AG04450 (cell line): Measurements from ENCODE around the gene EPHA4. TPM values are rescaled to one million over a fixed set of nuclear protein-coding genes. Genes with fewer than 3 reads are reported as not detected.

ENCODE experiments used
- CTCF ChIA-PET: fragments of 300-600, 350-600 bp; formaldehyde crosslinking; extraction: SDS; loops from one replicate; lab custom pipeline; 2022; ENCODE audit warnings: antibody characterized with exemption, inconsistent platforms; lab: Charles Lee
- POLR2A ChIA-PET: fragments of 350-600 bp; formaldehyde crosslinking; extraction: SDS; loops from one replicate; lab custom pipeline; 2021; ENCODE audit warnings: antibody characterized with exemption, inconsistent platforms; lab: Yijun Ruan, JAX
- DNase-seq: peaks from one replicate; pipeline ENCODE4 v3.0.0-alpha.2; 2011; ENCODE audit warnings: low read depth, low spot score
- H3K27ac ChIP-seq: one replicate; pipeline ENCODE4 v1.5.1; 2012; ENCODE audit warnings: low read depth, low read length, control low read depth
- H3K27me3 ChIP-seq: one replicate; pipeline ENCODE4 v1.6.0; 2012; ENCODE audit warnings: low read length; ENCODE audit not compliant: control insufficient read depth, insufficient read depth
- H3K4me3 ChIP-seq: 2 replicates; pipeline ENCODE4 v1.5.1; 2011; ENCODE audit warnings: mild to moderate bottlenecking, low read depth, low read length, control low read depth
- H3K9me3 ChIP-seq: 2 replicates; pipeline ENCODE4 v1.5.1; 2012; ENCODE audit warnings: low read length; ENCODE audit not compliant: control insufficient read depth, insufficient read depth
- CTCF ChIP-seq: IDR thresholded peaks from 2 replicates; pipeline ENCODE4 v1.5.1; 2011; ENCODE audit warnings: low read depth, low read length, control low read depth, inconsistent platforms
- polyA plus RNA-seq: library from polyadenylated mRNA; depleted of rRNA; stranded (reverse); fragments of >200 nt; gene quantifications from 2 replicates; pipeline ENCODE4 v1.2.3, GENCODE V29; 2011

The EPHA4 gene
- polyA plus RNA-seq, 1 experiment, result 37.9 TPM

- TF ChIP-seq CTCF, result no peak
- no peak overlapping the region for H3K27ac ChIP-seq
- H3K4me3 ChIP-seq, result no peak overlapping the region
- H3K27me3 ChIP-seq, result no peaks in the 10 kb centered on the region
- no peak for DNase-seq
- POLR2A ChIA-PET, result no interaction called here
- CTCF ChIA-PET, result no interaction called here
- no peaks in the 10 kb centered on the region for H3K9me3 ChIP-seq
Observed at GRCh38 chr2:221450280-221450679, 121.8 kb downstream of the EPHA4 start.

GRCh38 chr2:221449406-221449805 is 122.7 kb downstream of the EPHA4 start:
- no peak for TF ChIP-seq CTCF
- Histone ChIP-seq H3K9me3 (no peaks in the 10 kb centered on the region), H3K4me3 (no peak overlapping the region), H3K27ac (no peak overlapping the region), H3K27me3 (no peaks in the 10 kb centered on the region)
- CTCF ChIA-PET, result interaction anchor here (0.5 kb wide), 1 partner anchor 1613 kb away, joined by 3 read pairs; no protein-coding TSS in a partner anchor
- DNase-seq, result no peak
- POLR2A ChIA-PET, result no interaction called here

- no peak overlapping the region for H3K27ac ChIP-seq
- ChIA-PET CTCF (interaction anchor here (0.5 kb wide), 1 partner anchor 1613 kb away, joined by 3 read pairs; no protein-coding TSS in a partner anchor), POLR2A (no interaction called here)
- TF ChIP-seq CTCF, result no peak
- no peaks in the 10 kb centered on the region for H3K9me3 ChIP-seq
- no peaks in the 10 kb centered on the region for H3K27me3 ChIP-seq
- no peak for DNase-seq
- H3K4me3 ChIP-seq, result no peak overlapping the region
Observed at GRCh38 chr2:221448844-221449390, 123.2 kb downstream of the EPHA4 start.

GRCh38 chr2:221448057-221448843 is 123.9 kb downstream of the EPHA4 start:
- Histone ChIP-seq H3K9me3 (no peaks in the 10 kb centered on the region), H3K27ac (no peak overlapping the region), H3K4me3 (no peak overlapping the region), H3K27me3 (no peaks in the 10 kb centered on the region)
- no peak for TF ChIP-seq CTCF
- POLR2A ChIA-PET, result no interaction called here
- CTCF ChIA-PET, result interaction anchor here (1.5 kb wide), 1 partner anchor 10 kb away, joined by 6 read pairs; no protein-coding TSS in a partner anchor
- DNase-seq, result no peak

- no peak overlapping the region for H3K27ac ChIP-seq
- ChIA-PET POLR2A (no interaction called here), CTCF (interaction anchor here (0.7 to 1.5 kb wide), 2 partner anchors 11 to 127 kb away, joined by 3 to 6 read pairs; no protein-coding TSS in a partner anchor)
- no peak overlapping the region for H3K4me3 ChIP-seq
- no peaks in the 10 kb centered on the region for H3K9me3 ChIP-seq
- no peaks in the 10 kb centered on the region for H3K27me3 ChIP-seq
- no peak for TF ChIP-seq CTCF
- DNase-seq, result no peak
Observed at GRCh38 chr2:221447310-221447709, 124.8 kb downstream of the EPHA4 start.
